ENCODE results near the gene SNPH.
A peak's percentile ranks its signal among the peaks of the same experiment; 100 is the strongest.

Gene SNPH

GRCh38 chr20:1332749-1333300 is 66.7 kb downstream of the SNPH start:
- Mint-ChIP-seq H3K9me3 (no peaks in the 10 kb centered on the region), H3K27ac (no peak overlapping the region), H3K36me3 (ENCODE audit: low read depth) (peaks cover 18% of the 10 kb centered on the region), H3K4me1 (peaks cover 7% of the 10 kb centered on the region), H3K27me3 (ENCODE audit: low read depth) (no peaks in the 10 kb centered on the region), H3K4me3 (no peak overlapping the region)
- TF ChIP-seq CTCF (IDR thresholded peaks at IDR 0.05; ENCODE audit: unreplicated experiment in 3 of 3): no peak

- Mint-ChIP-seq H3K27ac (no peak overlapping the region), H3K36me3 (ENCODE audit: low read depth) (peaks cover 18% of the 10 kb centered on the region), H3K9me3 (no peaks in the 10 kb centered on the region), H3K27me3 (ENCODE audit: low read depth) (no peaks in the 10 kb centered on the region), H3K4me1 (peaks cover 7% of the 10 kb centered on the region), H3K4me3 (no peak overlapping the region)
- TF ChIP-seq CTCF (IDR thresholded peaks at IDR 0.05; ENCODE audit: unreplicated experiment in 3 of 3): no peak
Measured at GRCh38 chr20:1333462-1334369, 67.6 kb downstream of the SNPH start.

GRCh38 chr20:1334370-1334731 is 68.3 kb downstream of the SNPH start:
- TF ChIP-seq CTCF (IDR thresholded peaks at IDR 0.05; ENCODE audit: unreplicated experiment in 3 of 3): no peak
- H3K9me3 Mint-ChIP-seq: no peaks in the 10 kb centered on the region
- no peak overlapping the region for H3K4me3 Mint-ChIP-seq
- H3K27me3 Mint-ChIP-seq (ENCODE audit: low read depth): no peaks in the 10 kb centered on the region
- peaks cover 4% of the 10 kb centered on the region for H3K4me1 Mint-ChIP-seq
- peaks cover 18% of the 10 kb centered on the region for H3K36me3 Mint-ChIP-seq (ENCODE audit: low read depth)
- no peak overlapping the region for H3K27ac Mint-ChIP-seq

GRCh38 chr20:1334761-1335160 is 68.7 kb downstream of the SNPH start:
- Mint-ChIP-seq H3K27me3 (ENCODE audit: low read depth) (no peaks in the 10 kb centered on the region), H3K9me3 (no peaks in the 10 kb centered on the region), H3K4me1 (no peaks in the 10 kb centered on the region), H3K27ac (no peak overlapping the region), H3K36me3 (ENCODE audit: low read depth) (peaks cover 18% of the 10 kb centered on the region), H3K4me3 (no peak overlapping the region)
- TF ChIP-seq CTCF (IDR thresholded peaks at IDR 0.05; ENCODE audit: unreplicated experiment in 3 of 3): no peak

- Mint-ChIP-seq H3K9me3 (no peaks in the 10 kb centered on the region), H3K27me3 (ENCODE audit: low read depth) (no peaks in the 10 kb centered on the region), H3K27ac (peak overlapping the region in 1 of 3 experiments; percentile 9), H3K4me3 (no peak overlapping the region), H3K36me3 (ENCODE audit: low read depth) (peaks cover 18% of the 10 kb centered on the region), H3K4me1 (no peaks in the 10 kb centered on the region)
- TF ChIP-seq CTCF (IDR thresholded peaks at IDR 0.05; ENCODE audit: unreplicated experiment in 3 of 3): no peak
Measured at GRCh38 chr20:1335961-1336698, 70.0 kb downstream of the SNPH start.

Measured in nephron (organoid).